Upper lobe of left lung (tissue), 4 donors: ENCODE measurements around the gene TOR4A.

Experiments
- EP300 ChIP-seq, 4 donors: sonication (generic); formaldehyde crosslinking; IDR thresholded peaks; one replicate each; pipeline ENCODE4 v1.5.1; 2017; ENCODE audit warnings: antibody characterized with exemption in 4 of 4, control low read depth in 2 of 4
- POLR2A ChIP-seq, 4 donors: fragments of 450-650 bp; IDR thresholded peaks; one replicate each; pipeline ENCODE4 v1.5.1; 2016 to 2017; ENCODE audit warnings: antibody characterized with exemption in 4 of 4, mild to moderate bottlenecking in 2 of 4
- POLR2AphosphoS5 ChIP-seq, 2 donors: sonication (generic); formaldehyde crosslinking; IDR thresholded peaks; one replicate each; pipeline ENCODE4 v1.5.1; 2017; ENCODE audit warnings: antibody characterized with exemption in 2 of 2
- TF ChIP-seq, protein P1 (sequence below), 6 experiments: fragments of 450-650 bp in 4 of 6; fragments of 200-600 bp in 2 of 6; sonication (generic) in 2 of 6; IDR thresholded peaks; one replicate each; pipeline ENCODE4 v1.5.1; 2016 to 2019; ENCODE audit warnings: antibody characterized with exemption in 6 of 6

DNA sequence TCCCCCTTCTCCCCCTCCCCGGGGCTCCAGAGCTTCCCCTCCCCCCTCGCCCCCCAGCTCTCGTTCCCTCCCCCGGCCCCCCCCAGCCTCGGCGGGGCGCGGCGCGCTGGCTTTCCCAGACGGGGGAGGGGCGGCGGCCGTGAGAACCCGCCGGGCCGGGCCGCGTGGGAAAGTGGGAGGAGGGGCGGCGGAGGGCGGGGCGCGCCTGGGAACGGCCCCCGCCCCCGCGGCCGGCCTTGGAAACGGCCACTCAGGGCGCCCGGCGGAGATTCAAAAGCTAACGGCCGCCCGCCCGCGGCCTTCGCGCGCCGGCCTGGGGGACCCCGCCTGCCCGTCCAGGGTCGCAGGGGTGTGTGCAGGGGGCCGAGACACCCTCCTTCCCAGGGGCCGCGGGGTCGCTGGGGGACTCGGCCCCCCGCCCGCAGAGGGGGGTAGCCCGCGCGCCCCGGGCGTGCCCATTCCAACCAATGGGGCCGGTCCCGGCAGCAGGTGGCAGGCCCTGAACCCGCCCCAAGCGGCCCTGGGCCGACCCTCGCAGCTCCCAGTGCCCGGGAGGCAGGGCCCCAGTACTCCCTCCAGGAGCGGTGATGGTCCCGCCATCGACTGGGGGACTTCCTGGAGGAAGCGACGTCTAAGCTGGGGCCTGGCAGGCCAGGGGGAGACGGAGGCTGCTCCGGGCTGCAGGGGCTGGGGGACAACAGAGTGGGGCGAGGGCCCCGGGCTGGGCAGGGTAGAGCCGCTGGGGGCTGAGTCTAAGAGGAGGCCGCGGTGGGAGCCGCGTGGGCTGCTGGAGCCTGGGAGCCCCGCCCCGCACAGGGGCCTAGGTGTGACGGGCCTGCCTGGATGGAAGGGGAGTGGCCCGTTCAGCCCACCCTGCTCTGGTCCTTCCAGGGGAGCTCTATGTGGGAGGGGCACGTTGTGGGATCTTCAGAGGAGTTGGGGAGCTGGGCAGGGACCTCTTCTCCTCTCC is 38.8 kb downstream of the TOR4A start:
- TF ChIP-seq, protein P1, sequence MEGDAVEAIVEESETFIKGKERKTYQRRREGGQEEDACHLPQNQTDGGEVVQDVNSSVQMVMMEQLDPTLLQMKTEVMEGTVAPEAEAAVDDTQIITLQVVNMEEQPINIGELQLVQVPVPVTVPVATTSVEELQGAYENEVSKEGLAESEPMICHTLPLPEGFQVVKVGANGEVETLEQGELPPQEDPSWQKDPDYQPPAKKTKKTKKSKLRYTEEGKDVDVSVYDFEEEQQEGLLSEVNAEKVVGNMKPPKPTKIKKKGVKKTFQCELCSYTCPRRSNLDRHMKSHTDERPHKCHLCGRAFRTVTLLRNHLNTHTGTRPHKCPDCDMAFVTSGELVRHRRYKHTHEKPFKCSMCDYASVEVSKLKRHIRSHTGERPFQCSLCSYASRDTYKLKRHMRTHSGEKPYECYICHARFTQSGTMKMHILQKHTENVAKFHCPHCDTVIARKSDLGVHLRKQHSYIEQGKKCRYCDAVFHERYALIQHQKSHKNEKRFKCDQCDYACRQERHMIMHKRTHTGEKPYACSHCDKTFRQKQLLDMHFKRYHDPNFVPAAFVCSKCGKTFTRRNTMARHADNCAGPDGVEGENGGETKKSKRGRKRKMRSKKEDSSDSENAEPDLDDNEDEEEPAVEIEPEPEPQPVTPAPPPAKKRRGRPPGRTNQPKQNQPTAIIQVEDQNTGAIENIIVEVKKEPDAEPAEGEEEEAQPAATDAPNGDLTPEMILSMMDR (IDR thresholded peaks at IDR 0.05), result no peak
- no peak for TF ChIP-seq POLR2A (IDR thresholded peaks at IDR 0.05)
- TF ChIP-seq POLR2AphosphoS5 (IDR thresholded peaks at IDR 0.05), result peak in 1 of 2 donors; percentile 6
- no peak for TF ChIP-seq EP300 (IDR thresholded peaks at IDR 0.05)
